A549 (cell line): ENCODE data around the gene MAGI2. TPM values are rescaled to one million over a fixed set of nuclear protein-coding genes. Genes with fewer than 3 reads are reported as not detected.

ENCODE experiments used
- ATAC-seq, 2 experiments: fragments of 200-7000 bp in 1 of 2; fragments of >200 bp in 1 of 2; cut with Nextera tagmentation in 1 of 2; cut with Tn5 transposase in 1 of 2; 3 replicates each; pipeline versions ENCODE4 v1.8.0 to v1.9.1; 2018 to 2020; ENCODE audit warnings: mild to moderate bottlenecking in 1 of 2, moderate library complexity in 1 of 2
- CTCF ChIA-PET: fragments of 300-600 bp; sonication (Branson Sonifier 250); formaldehyde crosslinking; extraction: SDS; loops from one replicate; lab custom pipeline; 2021; ENCODE audit warnings: antibody characterized with exemption, inconsistent platforms; lab: Yijun Ruan, JAX
- POLR2A ChIA-PET: fragments of 350-600 bp; formaldehyde crosslinking; extraction: SDS; loops from one replicate; lab custom pipeline; 2021; ENCODE audit warnings: antibody characterized with exemption, inconsistent platforms; lab: Yijun Ruan, JAX
- DNase-seq, 2 experiments: peaks; one replicate each; pipeline versions ENCODE4 v3.0.0 to v3.0.0-alpha.2; 2011 to 2016; ENCODE audit warnings: low read depth in 1 of 2, low spot score in 1 of 2
- FAIRE-seq: peaks from 2 replicates; lab custom pipeline; 2011; peaks lifted over from hg19 to GRCh38; lab: Jason Lieb, UNC
- H3K27ac ChIP-seq, 2 experiments: fragments of >200 bp; sonication (Bioruptor Twin); formaldehyde crosslinking; 3 replicates each; pipeline ENCODE4 v1.5.1; 2016 to 2017
- H3K4me1 ChIP-seq: fragments of >200 bp; sonication (Bioruptor Twin); formaldehyde crosslinking; 3 replicates; pipeline ENCODE4 v1.6.1; 2016
- H3K4me2 ChIP-seq: fragments of >200 bp; sonication (Bioruptor Twin); formaldehyde crosslinking; 3 replicates; pipeline ENCODE4 v1.6.1; 2016
- H3K4me3 ChIP-seq: fragments of >200 bp; sonication (Bioruptor Twin); formaldehyde crosslinking; 3 replicates; pipeline ENCODE4 v1.5.1; 2016
- H3K9me3 ChIP-seq: fragments of >200 bp; sonication (Bioruptor Twin); formaldehyde crosslinking; 3 replicates; pipeline ENCODE4 v1.6.1; 2016
- BHLHE40 ChIP-seq: IDR thresholded peaks from 2 replicates; pipeline ENCODE4 v1.6.1; 2012; ENCODE audit warnings: low read depth, low read length, inconsistent platforms
- CBX2 ChIP-seq: fragments of 200-600 bp; sonication (generic); IDR thresholded peaks from 2 replicates; pipeline ENCODE4 v1.6.1; 2016; ENCODE audit warnings: low read depth, mild to moderate bottlenecking, borderline replicate concordance
- CEBPB ChIP-seq, 2 experiments: fragments of >200 bp in 1 of 2; sonication (Bioruptor Twin) in 1 of 2; formaldehyde crosslinking in 1 of 2; IDR thresholded peaks; 2 replicates each; pipeline ENCODE4 v1.6.1; 2012 to 2016
- CHD4 ChIP-seq: fragments of 200-600 bp; sonication (generic); IDR thresholded peaks from 2 replicates; pipeline ENCODE4 v1.6.1; 2016; ENCODE audit warnings: antibody characterized with exemption, mild to moderate bottlenecking, borderline replicate concordance
- EHF ChIP-seq: fragments of 250-450 bp; sonication (Bioruptor Pico); IDR thresholded peaks from 2 replicates; pipeline ENCODE4 v1.5.0; 2020; ENCODE audit warnings: mild to moderate bottlenecking
- EP300 ChIP-seq, 2 experiments: fragments of >200 bp; sonication (Bioruptor Twin); formaldehyde crosslinking; IDR thresholded peaks; 2 replicates in 1 of 2; 3 replicates in 1 of 2; pipeline ENCODE4 v1.6.1; 2016 to 2017
- FOSL2 ChIP-seq, 2 experiments: fragments of 450-650 bp in 1 of 2; fragments of >200 bp in 1 of 2; sonication (Bioruptor Twin) in 1 of 2; formaldehyde crosslinking; IDR thresholded peaks; 2 replicates each; pipeline versions ENCODE4 v1.5.0 to v1.6.1; 2016 to 2020; ENCODE audit warnings: mild to moderate bottlenecking in 1 of 2, moderate library complexity in 1 of 2
- FOXS1 ChIP-seq: fragments of 250-450 bp; sonication (Bioruptor Pico); IDR thresholded peaks from 2 replicates; pipeline ENCODE4 v1.5.0; 2020; ENCODE audit warnings: mild to moderate bottlenecking, moderate library complexity
- HOXA7 ChIP-seq: fragments of 250-450 bp; sonication (Bioruptor Pico); IDR thresholded peaks from 2 replicates; pipeline ENCODE4 v1.5.0; 2020; ENCODE audit warnings: mild to moderate bottlenecking, moderate library complexity
- HOXB13 ChIP-seq: fragments of 250-450 bp; sonication (Bioruptor Pico); IDR thresholded peaks from 2 replicates; pipeline ENCODE4 v1.5.0; 2020; ENCODE audit warnings: low read depth, mild to moderate bottlenecking, moderate library complexity
- JUN ChIP-seq, 2 experiments: fragments of >200 bp; sonication (Bioruptor Twin); formaldehyde crosslinking; IDR thresholded peaks; 2 replicates in 1 of 2; 3 replicates in 1 of 2; pipeline ENCODE4 v1.6.1; 2016 to 2017
- JUNB ChIP-seq: fragments of >200 bp; sonication (Bioruptor Twin); formaldehyde crosslinking; IDR thresholded peaks from 2 replicates; pipeline ENCODE4 v1.6.1; 2016
- KDM5A ChIP-seq: fragments of 200-600 bp; sonication (generic); IDR thresholded peaks from 2 replicates; pipeline ENCODE4 v1.6.1; 2016; ENCODE audit warnings: antibody characterized with exemption, mild to moderate bottlenecking
- NPAS2 ChIP-seq: fragments of 250-450 bp; sonication (Bioruptor Pico); IDR thresholded peaks from 2 replicates; pipeline ENCODE4 v1.8.0; 2022; ENCODE audit warnings: mild to moderate bottlenecking, moderate library complexity, borderline replicate concordance
- NR3C1 ChIP-seq: fragments of >200 bp; sonication (Bioruptor Twin); formaldehyde crosslinking; IDR thresholded peaks from 3 replicates; pipeline ENCODE4 v1.6.1; 2017
- PHF8 ChIP-seq: fragments of 200-600 bp; sonication (generic); IDR thresholded peaks from 2 replicates; pipeline ENCODE4 v1.6.1; 2016; ENCODE audit warnings: low read depth, mild to moderate bottlenecking, antibody characterized with exemption, moderate library complexity, borderline replicate concordance
- POLR2AphosphoS2 ChIP-seq: conservative IDR thresholded peaks from 2 replicates; pipeline ENCODE4 v1.6.1; 2012; ENCODE audit warnings: low read length, improper control_type of control experiment, inconsistent platforms
- RAD21 ChIP-seq, 2 experiments: fragments of >200 bp in 1 of 2; sonication (Bioruptor Twin) in 1 of 2; formaldehyde crosslinking in 1 of 2; IDR thresholded peaks in 1 of 2; conservative IDR thresholded peaks in 1 of 2; 2 replicates in 1 of 2; 3 replicates in 1 of 2; pipeline ENCODE4 v1.6.1; 2012 to 2018; ENCODE audit warnings: inconsistent platforms in 1 of 2
- RARB ChIP-seq: fragments of 250-450 bp; sonication (Bioruptor Pico); IDR thresholded peaks from 2 replicates; pipeline ENCODE4 v1.8.0; 2021; ENCODE audit warnings: mild to moderate bottlenecking, moderate library complexity
- RFX5 ChIP-seq: fragments of 450-650 bp; IDR thresholded peaks from 2 replicates; pipeline ENCODE4 v1.7.1; 2014; ENCODE audit warnings: antibody characterized with exemption, mild to moderate bottlenecking, moderate library complexity
- SMC3 ChIP-seq: fragments of >200 bp; sonication (Bioruptor Twin); formaldehyde crosslinking; IDR thresholded peaks from 3 replicates; pipeline ENCODE4 v1.6.1; 2018; ENCODE audit warnings: inconsistent platforms
- ZFP36 ChIP-seq: fragments of 450-650 bp; IDR thresholded peaks from 2 replicates; pipeline ENCODE4 v1.6.1; 2014; ENCODE audit warnings: borderline replicate concordance; ENCODE audit not compliant: partially characterized antibody
- ZSCAN20 ChIP-seq: fragments of 250-450 bp; sonication (Bioruptor Pico); IDR thresholded peaks from 2 replicates; pipeline ENCODE4 v1.8.0; 2022; ENCODE audit warnings: mild to moderate bottlenecking, moderate library complexity
- WGBS: methylation state at CpG from one replicate; pipeline ENCODE4 v1.1.6; 2017; ENCODE audit errors: missing lambda C conversion rate; 5-methylcytosine and 5-hydroxymethylcytosine counted together
- polyA plus RNA-seq, 4 experiments: library from polyadenylated mRNA; depleted of rRNA in 3 of 4; stranded (reverse); fragments of >200 nt; fragmentation: RNase III in 1 of 4; extraction: RNeasy Plus Mini Kit Qiagen cat#74134 plus additional on column Dnase treatment in 1 of 4; gene quantifications; 2 replicates in 3 of 4; 3 replicates in 1 of 4; pipeline ENCODE4 v1.2.3, GENCODE V29; 2011 to 2017
- TF ChIP-seq, protein P1 (sequence below): fragments of >200 bp; sonication (Bioruptor Twin); formaldehyde crosslinking; IDR thresholded peaks from 3 replicates; pipeline ENCODE4 v1.6.1; 2016
- TF ChIP-seq, protein P2 (sequence below): fragments of 250-450 bp; sonication (Bioruptor Pico); IDR thresholded peaks from 2 replicates; pipeline ENCODE4 v1.5.0; 2020; ENCODE audit warnings: low read depth, mild to moderate bottlenecking, moderate library complexity
- TF ChIP-seq, protein P3 (sequence below): IDR thresholded peaks from 2 replicates; pipeline ENCODE4 v1.6.1; 2012
- TF ChIP-seq, protein P4 (sequence below): fragments of 250-450 bp; sonication (Bioruptor Pico); IDR thresholded peaks from 2 replicates; pipeline ENCODE4 v1.5.0; 2021; ENCODE audit warnings: mild to moderate bottlenecking, moderate library complexity, borderline replicate concordance
- TF ChIP-seq, protein P5 (sequence below): IDR thresholded peaks from 2 replicates; pipeline ENCODE4 v1.6.1; 2012
- TF ChIP-seq, protein P6 (sequence below): fragments of >200 bp; sonication (Bioruptor Twin); formaldehyde crosslinking; IDR thresholded peaks from 2 replicates; pipeline ENCODE4 v1.6.1; 2016
- TF ChIP-seq, protein P7 (sequence below): IDR thresholded peaks from 2 replicates; pipeline ENCODE4 v1.6.1; 2012; ENCODE audit warnings: low read depth, borderline replicate concordance

The MAGI2 gene
- polyA plus RNA-seq, 2 of the 4 experiments (the other 2 are of a cell fraction), result 0.48 to 0.81 TPM

DNA sequence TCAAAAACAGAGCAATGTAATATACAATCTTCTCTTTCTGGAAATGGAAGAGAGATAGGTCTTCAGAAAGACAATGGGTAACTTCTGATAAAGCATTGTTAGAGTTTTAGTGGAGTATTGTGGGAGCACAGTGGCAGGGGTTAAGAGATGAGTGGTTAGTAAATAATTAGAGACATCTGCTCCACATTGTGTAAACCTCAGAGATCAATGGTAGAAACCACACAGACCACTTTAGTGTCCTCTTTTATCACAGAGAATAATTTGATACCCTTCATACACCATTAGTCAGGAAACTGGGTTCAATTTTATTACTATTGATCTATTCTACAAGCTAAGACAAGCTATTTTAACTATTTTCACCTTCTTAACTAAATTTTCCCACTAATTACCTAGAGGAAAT lies 35.9 kb upstream of the MAGI2 start:
- CTCF ChIA-PET, result no interaction called here
- H3K4me1 ChIP-seq, result no peaks in the 10 kb centered on the region
- FAIRE-seq, result no peak

DNA sequence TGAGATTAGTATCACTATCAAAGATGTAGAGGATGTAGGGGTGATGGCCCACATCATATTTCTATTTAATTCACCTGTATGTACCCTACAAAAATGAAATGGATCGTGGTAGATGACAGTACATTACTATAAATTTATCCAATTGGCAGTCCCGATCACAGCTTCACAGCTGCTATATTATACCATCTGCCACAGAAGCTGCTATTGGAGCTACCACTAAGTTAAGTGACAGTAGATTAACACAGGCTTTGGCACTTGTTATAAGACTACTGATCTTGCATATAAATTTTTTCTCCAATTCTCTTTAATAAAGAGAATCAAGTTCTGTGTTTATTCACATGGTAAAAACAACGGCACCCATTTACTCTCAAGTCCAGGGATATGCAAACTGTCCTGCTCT lies 24.9 kb upstream of the MAGI2 start:
- DNase-seq (no peak), ATAC-seq (no peak), FAIRE-seq (no peak)
- ChIA-PET POLR2A (no interaction called here), CTCF (interaction anchor here (1.2 kb wide), 1 partner anchor 13 kb away, joined by 3 read pairs; no protein-coding TSS in a partner anchor)
- Histone ChIP-seq H3K9me3 (no peaks in the 10 kb centered on the region), H3K4me1 (no peaks in the 10 kb centered on the region), H3K4me2 (no peak overlapping the region), H3K27ac (no peak overlapping the region), H3K4me3 (no peak overlapping the region)
- TF ChIP-seq CHD4 (no peak), POLR2AphosphoS2 (no peak), JUNB (no peak), EHF (CRISPR knock-in tag) (no peak), JUN (IDR thresholded peaks at IDR 0.05) (no peak)
- WGBS, result 78% methylated on average over 3 of the region's 3 CpGs

More for the DNA sequence above, 35.9 kb upstream of the MAGI2 start:
- POLR2A ChIA-PET, result no interaction called here
- DNase-seq (no peak), ATAC-seq (no peak)
- no peak for TF ChIP-seq FOXS1 (CRISPR knock-in tag)
- TF ChIP-seq RARB (CRISPR knock-in tag), result no peak
- no peak for TF ChIP-seq CHD4
- TF ChIP-seq HOXB13 (CRISPR knock-in tag), result no peak
- no peak for TF ChIP-seq JUN (IDR thresholded peaks at IDR 0.05)
- TF ChIP-seq NPAS2 (CRISPR knock-in tag), result no peak
- TF ChIP-seq, protein P1, sequence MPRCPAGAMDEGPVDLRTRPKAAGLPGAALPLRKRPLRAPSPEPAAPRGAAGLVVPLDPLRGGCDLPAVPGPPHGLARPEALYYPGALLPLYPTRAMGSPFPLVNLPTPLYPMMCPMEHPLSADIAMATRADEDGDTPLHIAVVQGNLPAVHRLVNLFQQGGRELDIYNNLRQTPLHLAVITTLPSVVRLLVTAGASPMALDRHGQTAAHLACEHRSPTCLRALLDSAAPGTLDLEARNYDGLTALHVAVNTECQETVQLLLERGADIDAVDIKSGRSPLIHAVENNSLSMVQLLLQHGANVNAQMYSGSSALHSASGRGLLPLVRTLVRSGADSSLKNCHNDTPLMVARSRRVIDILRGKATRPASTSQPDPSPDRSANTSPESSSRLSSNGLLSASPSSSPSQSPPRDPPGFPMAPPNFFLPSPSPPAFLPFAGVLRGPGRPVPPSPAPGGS, result no peak
- no peak for TF ChIP-seq ZSCAN20 (CRISPR knock-in tag)
- no peak for TF ChIP-seq ZFP36
- no peak for TF ChIP-seq FOSL2 (IDR thresholded peaks at IDR 0.05)
- TF ChIP-seq FOSL2 (CRISPR knock-in tag; IDR thresholded peaks at IDR 0.05), result no peak
- TF ChIP-seq POLR2AphosphoS2, result no peak
- TF ChIP-seq, protein P2, sequence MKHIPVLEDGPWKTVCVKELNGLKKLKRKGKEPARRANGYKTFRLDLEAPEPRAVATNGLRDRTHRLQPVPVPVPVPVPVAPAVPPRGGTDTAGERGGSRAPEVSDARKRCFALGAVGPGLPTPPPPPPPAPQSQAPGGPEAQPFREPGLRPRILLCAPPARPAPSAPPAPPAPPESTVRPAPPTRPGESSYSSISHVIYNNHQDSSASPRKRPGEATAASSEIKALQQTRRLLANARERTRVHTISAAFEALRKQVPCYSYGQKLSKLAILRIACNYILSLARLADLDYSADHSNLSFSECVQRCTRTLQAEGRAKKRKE (CRISPR knock-in tag), result no peak
- TF ChIP-seq CBX2, result no peak
- TF ChIP-seq KDM5A, result no peak
- TF ChIP-seq, protein P3, sequence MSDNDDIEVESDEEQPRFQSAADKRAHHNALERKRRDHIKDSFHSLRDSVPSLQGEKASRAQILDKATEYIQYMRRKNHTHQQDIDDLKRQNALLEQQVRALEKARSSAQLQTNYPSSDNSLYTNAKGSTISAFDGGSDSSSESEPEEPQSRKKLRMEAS, result no peak
- TF ChIP-seq SMC3, result no peak
- no peak overlapping the region for H3K4me3 ChIP-seq
- H3K9me3 ChIP-seq, result no peaks in the 10 kb centered on the region
- H3K27ac ChIP-seq, result no peak overlapping the region
- no peak overlapping the region for H3K4me2 ChIP-seq

DNA sequence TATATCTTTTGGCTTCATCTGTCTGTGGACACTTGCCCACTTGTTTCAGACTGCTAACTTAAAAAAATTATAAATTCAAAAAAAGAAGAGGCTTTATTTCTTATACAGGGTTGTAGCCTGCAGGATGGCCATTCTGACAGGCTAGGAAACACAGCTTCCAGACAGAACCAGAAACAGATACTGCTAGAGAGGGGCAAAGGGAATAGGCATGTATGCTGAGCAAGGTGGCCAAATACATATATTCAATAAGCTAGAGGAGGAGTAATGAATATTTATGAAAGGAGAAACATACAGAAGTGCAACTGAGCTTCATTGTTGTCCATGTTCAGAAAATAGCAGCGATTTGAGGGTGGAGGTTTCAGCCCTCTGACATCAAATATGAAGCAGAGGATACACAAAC lies 22.0 kb upstream of the MAGI2 start:
- Histone ChIP-seq H3K4me1 (no peaks in the 10 kb centered on the region), H3K4me2 (no peak overlapping the region), H3K9me3 (no peaks in the 10 kb centered on the region), H3K4me3 (no peak overlapping the region), H3K27ac (no peak overlapping the region)
- DNase-seq, result no peak
- no peak for FAIRE-seq
- ChIA-PET POLR2A (no interaction called here), CTCF (interaction anchor here (1.2 to 1.5 kb wide), 2 partner anchors 33 to 277 kb away, joined by 3 to 4 read pairs; no protein-coding TSS in a partner anchor)
- WGBS, result 39% methylated on average over 1 of the region's 1 CpG
- ATAC-seq, result no peak
- TF ChIP-seq PHF8 (no peak), RAD21 (conservative IDR thresholded peaks at IDR 0.05 in 1 of 2, IDR thresholded peaks at IDR 0.05 in 1 of 2) (no peak), JUNB (no peak), NR3C1 (no peak), CEBPB (IDR thresholded peaks at IDR 0.05) (no peak), RFX5 (no peak), HOXA7 (CRISPR knock-in tag) (no peak), NPAS2 (CRISPR knock-in tag) (no peak), BHLHE40 (no peak), EP300 (IDR thresholded peaks at IDR 0.05) (no peak)
- TF ChIP-seq, protein P4, sequence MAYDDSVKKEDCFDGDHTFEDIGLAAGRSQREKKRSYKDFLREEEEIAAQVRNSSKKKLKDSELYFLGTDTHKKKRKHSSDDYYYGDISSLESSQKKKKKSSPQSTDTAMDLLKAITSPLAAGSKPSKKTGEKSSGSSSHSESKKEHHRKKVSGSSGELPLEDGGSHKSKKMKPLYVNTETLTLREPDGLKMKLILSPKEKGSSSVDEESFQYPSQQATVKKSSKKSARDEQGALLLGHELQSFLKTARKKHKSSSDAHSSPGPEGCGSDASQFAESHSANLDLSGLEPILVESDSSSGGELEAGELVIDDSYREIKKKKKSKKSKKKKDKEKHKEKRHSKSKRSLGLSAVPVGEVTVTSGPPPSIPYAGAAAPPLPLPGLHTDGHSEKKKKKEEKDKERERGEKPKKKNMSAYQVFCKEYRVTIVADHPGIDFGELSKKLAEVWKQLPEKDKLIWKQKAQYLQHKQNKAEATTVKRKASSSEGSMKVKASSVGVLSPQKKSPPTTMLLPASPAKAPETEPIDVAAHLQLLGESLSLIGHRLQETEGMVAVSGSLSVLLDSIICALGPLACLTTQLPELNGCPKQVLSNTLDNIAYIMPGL, result no peak
- TF ChIP-seq, protein P5, sequence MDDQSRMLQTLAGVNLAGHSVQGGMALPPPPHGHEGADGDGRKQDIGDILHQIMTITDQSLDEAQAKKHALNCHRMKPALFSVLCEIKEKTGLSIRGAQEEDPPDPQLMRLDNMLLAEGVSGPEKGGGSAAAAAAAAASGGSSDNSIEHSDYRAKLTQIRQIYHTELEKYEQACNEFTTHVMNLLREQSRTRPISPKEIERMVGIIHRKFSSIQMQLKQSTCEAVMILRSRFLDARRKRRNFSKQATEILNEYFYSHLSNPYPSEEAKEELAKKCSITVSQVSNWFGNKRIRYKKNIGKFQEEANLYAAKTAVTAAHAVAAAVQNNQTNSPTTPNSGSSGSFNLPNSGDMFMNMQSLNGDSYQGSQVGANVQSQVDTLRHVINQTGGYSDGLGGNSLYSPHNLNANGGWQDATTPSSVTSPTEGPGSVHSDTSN, result no peak
- TF ChIP-seq, protein P6, sequence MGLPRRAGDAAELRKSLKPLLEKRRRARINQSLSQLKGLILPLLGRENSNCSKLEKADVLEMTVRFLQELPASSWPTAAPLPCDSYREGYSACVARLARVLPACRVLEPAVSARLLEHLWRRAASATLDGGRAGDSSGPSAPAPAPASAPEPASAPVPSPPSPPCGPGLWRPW, result no peak
- TF ChIP-seq, protein P7, sequence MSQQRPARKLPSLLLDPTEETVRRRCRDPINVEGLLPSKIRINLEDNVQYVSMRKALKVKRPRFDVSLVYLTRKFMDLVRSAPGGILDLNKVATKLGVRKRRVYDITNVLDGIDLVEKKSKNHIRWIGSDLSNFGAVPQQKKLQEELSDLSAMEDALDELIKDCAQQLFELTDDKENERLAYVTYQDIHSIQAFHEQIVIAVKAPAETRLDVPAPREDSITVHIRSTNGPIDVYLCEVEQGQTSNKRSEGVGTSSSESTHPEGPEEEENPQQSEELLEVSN, result no peak
